ENCODE measurements around the gene SSB.

DNA sequence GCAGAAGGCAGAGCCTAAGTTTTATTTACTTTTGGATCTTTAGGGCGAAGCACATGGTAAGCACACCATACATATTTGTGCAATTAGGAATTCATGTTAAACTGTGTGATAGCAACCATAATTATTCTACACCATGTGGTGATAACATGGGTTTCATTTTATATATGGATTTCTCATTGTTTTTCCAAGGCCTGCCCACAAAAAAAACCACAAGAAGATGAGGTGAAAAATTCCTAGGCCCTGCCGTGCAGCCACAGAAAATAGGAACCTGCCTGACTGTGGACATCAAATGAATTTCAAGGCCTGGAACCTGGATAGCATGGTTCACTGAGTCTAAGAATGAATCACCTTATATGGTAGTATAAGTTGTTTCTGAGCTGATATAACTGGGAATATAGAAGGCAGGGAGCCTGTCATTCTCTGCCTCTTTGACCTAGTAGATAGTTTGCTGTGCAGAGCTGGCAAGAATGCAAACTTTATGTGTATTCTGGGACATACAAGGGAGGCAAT lies 22.4 kb upstream of the SSB start:
- TF ChIP-seq, protein P1, sequence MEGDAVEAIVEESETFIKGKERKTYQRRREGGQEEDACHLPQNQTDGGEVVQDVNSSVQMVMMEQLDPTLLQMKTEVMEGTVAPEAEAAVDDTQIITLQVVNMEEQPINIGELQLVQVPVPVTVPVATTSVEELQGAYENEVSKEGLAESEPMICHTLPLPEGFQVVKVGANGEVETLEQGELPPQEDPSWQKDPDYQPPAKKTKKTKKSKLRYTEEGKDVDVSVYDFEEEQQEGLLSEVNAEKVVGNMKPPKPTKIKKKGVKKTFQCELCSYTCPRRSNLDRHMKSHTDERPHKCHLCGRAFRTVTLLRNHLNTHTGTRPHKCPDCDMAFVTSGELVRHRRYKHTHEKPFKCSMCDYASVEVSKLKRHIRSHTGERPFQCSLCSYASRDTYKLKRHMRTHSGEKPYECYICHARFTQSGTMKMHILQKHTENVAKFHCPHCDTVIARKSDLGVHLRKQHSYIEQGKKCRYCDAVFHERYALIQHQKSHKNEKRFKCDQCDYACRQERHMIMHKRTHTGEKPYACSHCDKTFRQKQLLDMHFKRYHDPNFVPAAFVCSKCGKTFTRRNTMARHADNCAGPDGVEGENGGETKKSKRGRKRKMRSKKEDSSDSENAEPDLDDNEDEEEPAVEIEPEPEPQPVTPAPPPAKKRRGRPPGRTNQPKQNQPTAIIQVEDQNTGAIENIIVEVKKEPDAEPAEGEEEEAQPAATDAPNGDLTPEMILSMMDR (IDR thresholded peaks at IDR 0.05; ENCODE audit: borderline replicate concordance, extremely low read depth, low read length, poor library complexity, severe bottlenecking), result no peak
- TF ChIP-seq EZH2 (IDR thresholded peaks at IDR 0.05; ENCODE audit: borderline replicate concordance, low read depth, low read length, severe bottlenecking), result no peak
